Measurements from ENCODE around the gene MDN1.

MDN1 gene

DNA sequence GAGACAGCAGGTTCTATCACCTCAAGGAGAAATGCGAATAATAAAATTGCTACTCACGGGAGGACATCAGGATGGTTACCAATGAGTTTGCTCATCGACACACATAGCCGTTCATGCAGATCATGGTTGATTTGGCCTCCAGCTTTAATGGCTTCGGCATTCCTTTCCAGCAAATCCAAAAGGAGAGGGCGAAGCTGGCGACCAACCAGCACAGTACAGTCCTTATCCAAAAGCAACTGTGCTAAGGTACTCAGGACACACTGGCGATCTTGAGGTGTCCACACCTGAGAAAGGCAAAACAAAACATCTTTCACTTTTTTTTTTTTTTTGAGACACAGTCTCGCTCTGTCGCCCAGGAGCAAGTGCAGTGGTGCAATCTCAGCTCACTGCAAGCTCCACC lies 16.3 kb downstream of the MDN1 start:
- no peak for TF ChIP-seq ZNF70 (CRISPR knock-in tag; IDR thresholded peaks at IDR 0.05)
- no peak for TF ChIP-seq BACH2 (CRISPR knock-in tag; IDR thresholded peaks at IDR 0.05; ENCODE audit: borderline replicate concordance)
- no peak for TF ChIP-seq ZC3H10 (CRISPR knock-in tag; IDR thresholded peaks at IDR 0.05)
- no peak for TF ChIP-seq RARB (CRISPR knock-in tag; IDR thresholded peaks at IDR 0.05)
- no peak for TF ChIP-seq GLIS3 (CRISPR knock-in tag; IDR thresholded peaks at IDR 0.05)
- TF ChIP-seq ARNTL (CRISPR knock-in tag; IDR thresholded peaks at IDR 0.05; ENCODE audit: borderline replicate concordance, low read depth): no peak
- TF ChIP-seq TOX (CRISPR knock-in tag; IDR thresholded peaks at IDR 0.05; ENCODE audit: borderline replicate concordance): no peak
- no peak for TF ChIP-seq ZNF565 (CRISPR knock-in tag; conservative IDR thresholded peaks at IDR 0.05; ENCODE audit: low read depth)
- ATAC-seq: no peak

DNA sequence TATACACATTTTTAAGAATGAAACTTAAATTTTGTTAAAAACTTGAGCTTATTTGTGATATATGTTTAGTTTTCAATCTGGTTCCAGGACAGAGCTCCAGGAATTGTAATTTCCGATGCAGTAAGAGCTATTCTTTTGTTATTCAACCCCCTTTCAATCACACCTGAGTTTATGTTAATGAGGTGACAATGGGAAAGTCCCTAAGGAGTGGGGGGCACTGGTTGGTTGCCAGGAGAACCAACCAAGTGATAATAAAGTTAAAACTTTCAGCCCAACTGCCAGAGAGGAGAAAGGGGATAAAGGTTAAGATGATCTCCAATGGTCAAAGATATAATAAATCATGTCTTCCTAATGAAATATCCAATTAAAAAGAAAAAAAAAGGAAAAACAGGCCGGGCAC lies 19.8 kb downstream of the MDN1 start:
- no peak for ATAC-seq
- TF ChIP-seq ZFP3 (CRISPR knock-in tag; IDR thresholded peaks at IDR 0.05) (no peak), ZC3H10 (CRISPR knock-in tag; IDR thresholded peaks at IDR 0.05) (no peak), CSDC2 (CRISPR knock-in tag; IDR thresholded peaks at IDR 0.05) (no peak), TOX (CRISPR knock-in tag; IDR thresholded peaks at IDR 0.05; ENCODE audit: borderline replicate concordance) (no peak), OSR1 (CRISPR knock-in tag; IDR thresholded peaks at IDR 0.05) (no peak), ESRRG (CRISPR knock-in tag; IDR thresholded peaks at IDR 0.05) (no peak), PPARA (CRISPR knock-in tag; IDR thresholded peaks at IDR 0.05; ENCODE audit: borderline replicate concordance) (no peak), GLIS3 (CRISPR knock-in tag; IDR thresholded peaks at IDR 0.05) (no peak), ZNF8 (CRISPR knock-in tag; IDR thresholded peaks at IDR 0.05) (no peak), TSHZ2 (CRISPR knock-in tag; IDR thresholded peaks at IDR 0.05) (no peak), ARNTL (CRISPR knock-in tag; IDR thresholded peaks at IDR 0.05; ENCODE audit: borderline replicate concordance, low read depth) (no peak), ISL1 (CRISPR knock-in tag; IDR thresholded peaks at IDR 0.05) (no peak), BACH2 (CRISPR knock-in tag; IDR thresholded peaks at IDR 0.05; ENCODE audit: borderline replicate concordance) (no peak), CSRNP3 (CRISPR knock-in tag; IDR thresholded peaks at IDR 0.05) (no peak)
- TF ChIP-seq, protein P1, sequence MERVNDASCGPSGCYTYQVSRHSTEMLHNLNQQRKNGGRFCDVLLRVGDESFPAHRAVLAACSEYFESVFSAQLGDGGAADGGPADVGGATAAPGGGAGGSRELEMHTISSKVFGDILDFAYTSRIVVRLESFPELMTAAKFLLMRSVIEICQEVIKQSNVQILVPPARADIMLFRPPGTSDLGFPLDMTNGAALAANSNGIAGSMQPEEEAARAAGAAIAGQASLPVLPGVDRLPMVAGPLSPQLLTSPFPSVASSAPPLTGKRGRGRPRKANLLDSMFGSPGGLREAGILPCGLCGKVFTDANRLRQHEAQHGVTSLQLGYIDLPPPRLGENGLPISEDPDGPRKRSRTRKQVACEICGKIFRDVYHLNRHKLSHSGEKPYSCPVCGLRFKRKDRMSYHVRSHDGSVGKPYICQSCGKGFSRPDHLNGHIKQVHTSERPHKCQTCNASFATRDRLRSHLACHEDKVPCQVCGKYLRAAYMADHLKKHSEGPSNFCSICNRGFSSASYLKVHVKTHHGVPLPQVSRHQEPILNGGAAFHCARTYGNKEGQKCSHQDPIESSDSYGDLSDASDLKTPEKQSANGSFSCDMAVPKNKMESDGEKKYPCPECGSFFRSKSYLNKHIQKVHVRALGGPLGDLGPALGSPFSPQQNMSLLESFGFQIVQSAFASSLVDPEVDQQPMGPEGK (CRISPR knock-in tag; IDR thresholded peaks at IDR 0.05; ENCODE audit: borderline replicate concordance): no peak

- TF ChIP-seq ZNF8 (CRISPR knock-in tag; IDR thresholded peaks at IDR 0.05): no peak
- TF ChIP-seq OSR1 (CRISPR knock-in tag; IDR thresholded peaks at IDR 0.05): no peak
- ATAC-seq: no peak
Measured at GRCh38 chr6:89799096-89799495, 20.5 kb downstream of the MDN1 start.

DNA sequence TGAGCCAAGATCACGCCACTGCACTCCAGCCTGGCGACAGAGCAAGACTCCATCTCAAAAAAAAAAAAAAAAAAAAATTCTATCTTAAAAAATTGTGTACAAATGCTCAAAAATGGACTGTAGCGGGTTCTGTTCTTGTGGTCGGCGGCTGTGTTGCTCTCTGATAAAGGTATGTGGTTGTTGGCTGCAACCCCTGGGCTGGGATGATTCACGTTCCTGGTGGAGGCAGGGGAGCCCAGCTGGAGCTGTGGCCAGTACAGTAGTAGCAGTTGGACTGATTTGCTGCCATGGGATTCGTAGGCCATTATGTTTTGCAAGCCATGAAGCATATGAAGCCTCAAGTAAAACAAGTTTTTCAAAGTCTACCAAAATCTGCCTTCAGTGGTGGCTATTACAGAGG lies 22.3 kb downstream of the MDN1 start:
- ATAC-seq: no peak

More for the DNA sequence above, 22.3 kb downstream of the MDN1 start:
- TF ChIP-seq, protein P2, sequence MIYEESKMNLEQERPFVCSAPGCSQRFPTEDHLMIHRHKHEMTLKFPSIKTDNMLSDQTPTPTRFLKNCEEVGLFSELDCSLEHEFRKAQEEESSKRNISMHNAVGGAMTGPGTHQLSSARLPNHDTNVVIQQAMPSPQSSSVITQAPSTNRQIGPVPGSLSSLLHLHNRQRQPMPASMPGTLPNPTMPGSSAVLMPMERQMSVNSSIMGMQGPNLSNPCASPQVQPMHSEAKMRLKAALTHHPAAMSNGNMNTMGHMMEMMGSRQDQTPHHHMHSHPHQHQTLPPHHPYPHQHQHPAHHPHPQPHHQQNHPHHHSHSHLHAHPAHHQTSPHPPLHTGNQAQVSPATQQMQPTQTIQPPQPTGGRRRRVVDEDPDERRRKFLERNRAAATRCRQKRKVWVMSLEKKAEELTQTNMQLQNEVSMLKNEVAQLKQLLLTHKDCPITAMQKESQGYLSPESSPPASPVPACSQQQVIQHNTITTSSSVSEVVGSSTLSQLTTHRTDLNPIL (CRISPR knock-in tag; IDR thresholded peaks at IDR 0.05; ENCODE audit: low read depth): no peak
- TF ChIP-seq POU6F1 (CRISPR knock-in tag; IDR thresholded peaks at IDR 0.05; ENCODE audit: borderline replicate concordance, low read depth) (no peak), SNAI2 (CRISPR knock-in tag; IDR thresholded peaks at IDR 0.05) (no peak), ZFP3 (CRISPR knock-in tag; IDR thresholded peaks at IDR 0.05) (no peak), ESRRG (CRISPR knock-in tag; IDR thresholded peaks at IDR 0.05) (no peak), ZNF70 (CRISPR knock-in tag; IDR thresholded peaks at IDR 0.05) (no peak)
